Tibial artery (tissue), 4 donors: Measurements from ENCODE around the gene TPRG1L.
A peak's percentile ranks its signal among the peaks of the same experiment; 100 is the strongest.

Source experiments
- DNase-seq, 2 donors: peaks; one replicate each; pipeline ENCODE4 v3.0.0-alpha.2; 2019
- H3K27ac ChIP-seq, 2 donors: fragments of 200-600 bp; sonication (generic) in 1 of 2; 1 replicate in 1 of 2; 2 replicates in 1 of 2; pipeline ENCODE4 v1.5.1; 2018 to 2019; ENCODE audit warnings: mild to moderate bottlenecking in 1 of 2
- H3K27me3 ChIP-seq, 2 donors: fragments of 200-600 bp; sonication (generic) in 1 of 2; one replicate each; pipeline versions ENCODE4 v1.5.1 to v1.6.0; 2016 to 2019
- H3K36me3 ChIP-seq, 3 donors: fragments of 200-600 bp; sonication (generic) in 2 of 3; one replicate each; pipeline ENCODE4 v1.5.1; 2016 to 2019; ENCODE audit warnings: mild to moderate bottlenecking in 2 of 3
- H3K4me1 ChIP-seq, 4 donors: fragments of 200-600 bp; sonication (generic) in 2 of 4; 1 replicate in 3 of 4; 2 replicates in 1 of 4; pipeline ENCODE4 v1.5.1; 2016 to 2019
- H3K4me3 ChIP-seq, 2 donors: fragments of 200-600 bp; sonication (generic) in 1 of 2; 1 replicate in 1 of 2; 2 replicates in 1 of 2; pipeline ENCODE4 v1.5.1; 2018 to 2019; ENCODE audit warnings: mild to moderate bottlenecking in 2 of 2
- H3K9me3 ChIP-seq, 3 donors: fragments of 200-600 bp; sonication (generic) in 1 of 3; one replicate each; pipeline ENCODE4 v1.5.1; 2016 to 2019
- intact Hi-C: fragments of 100-400 bp; cut with DNase I; formaldehyde crosslinking; loops from one replicate; pipeline ENCODE4 v1.15.0; 2023; ENCODE audit warnings: low total_unique reads
- TF ChIP-seq, protein P1 (sequence below), 2 experiments: fragments of 200-600 bp in 1 of 2; fragments of 450-650 bp in 1 of 2; IDR thresholded peaks; one replicate each; pipeline ENCODE4 v1.5.1; 2017 to 2019; ENCODE audit warnings: antibody characterized with exemption in 2 of 2, mild to moderate bottlenecking in 1 of 2, moderate library complexity in 1 of 2

Gene TPRG1L

DNA sequence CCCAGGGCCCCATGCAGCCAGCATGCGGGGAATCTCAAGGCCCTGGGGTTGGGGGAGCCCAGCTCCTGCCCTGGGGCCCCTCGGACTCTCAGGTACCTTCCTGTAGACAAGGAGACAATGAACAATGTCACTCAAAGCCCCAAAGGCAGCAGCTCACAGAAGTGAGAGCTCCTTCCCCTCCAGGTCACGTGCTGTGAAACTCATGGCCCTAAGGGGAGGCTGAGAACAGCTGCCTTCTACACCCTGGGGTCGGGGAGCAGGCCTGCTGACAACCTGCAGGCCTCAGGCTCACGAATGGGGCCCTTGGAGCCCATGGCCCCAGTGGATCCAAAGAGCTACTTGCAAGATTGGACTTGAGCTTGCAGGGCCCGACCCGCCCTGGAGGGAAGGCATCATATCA lies 16.7 kb upstream of the TPRG1L start:
- no peak for DNase-seq
- peaks cover 0 to 91% of the 10 kb centered on the region in 2 donors for H3K27me3 ChIP-seq
- H3K9me3 ChIP-seq = no peaks in the 10 kb centered on the region
- intact Hi-C loops = no loop called here
- no peak overlapping the region for H3K27ac ChIP-seq
- no peak overlapping the region for H3K4me3 ChIP-seq
- H3K4me1 ChIP-seq = peaks cover 0 to 23% (median 17%) of the 10 kb centered on the region in 4 donors
- TF ChIP-seq, protein P1, sequence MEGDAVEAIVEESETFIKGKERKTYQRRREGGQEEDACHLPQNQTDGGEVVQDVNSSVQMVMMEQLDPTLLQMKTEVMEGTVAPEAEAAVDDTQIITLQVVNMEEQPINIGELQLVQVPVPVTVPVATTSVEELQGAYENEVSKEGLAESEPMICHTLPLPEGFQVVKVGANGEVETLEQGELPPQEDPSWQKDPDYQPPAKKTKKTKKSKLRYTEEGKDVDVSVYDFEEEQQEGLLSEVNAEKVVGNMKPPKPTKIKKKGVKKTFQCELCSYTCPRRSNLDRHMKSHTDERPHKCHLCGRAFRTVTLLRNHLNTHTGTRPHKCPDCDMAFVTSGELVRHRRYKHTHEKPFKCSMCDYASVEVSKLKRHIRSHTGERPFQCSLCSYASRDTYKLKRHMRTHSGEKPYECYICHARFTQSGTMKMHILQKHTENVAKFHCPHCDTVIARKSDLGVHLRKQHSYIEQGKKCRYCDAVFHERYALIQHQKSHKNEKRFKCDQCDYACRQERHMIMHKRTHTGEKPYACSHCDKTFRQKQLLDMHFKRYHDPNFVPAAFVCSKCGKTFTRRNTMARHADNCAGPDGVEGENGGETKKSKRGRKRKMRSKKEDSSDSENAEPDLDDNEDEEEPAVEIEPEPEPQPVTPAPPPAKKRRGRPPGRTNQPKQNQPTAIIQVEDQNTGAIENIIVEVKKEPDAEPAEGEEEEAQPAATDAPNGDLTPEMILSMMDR (IDR thresholded peaks at IDR 0.05) = no peak
- no peaks in the 10 kb centered on the region for H3K36me3 ChIP-seq

DNA sequence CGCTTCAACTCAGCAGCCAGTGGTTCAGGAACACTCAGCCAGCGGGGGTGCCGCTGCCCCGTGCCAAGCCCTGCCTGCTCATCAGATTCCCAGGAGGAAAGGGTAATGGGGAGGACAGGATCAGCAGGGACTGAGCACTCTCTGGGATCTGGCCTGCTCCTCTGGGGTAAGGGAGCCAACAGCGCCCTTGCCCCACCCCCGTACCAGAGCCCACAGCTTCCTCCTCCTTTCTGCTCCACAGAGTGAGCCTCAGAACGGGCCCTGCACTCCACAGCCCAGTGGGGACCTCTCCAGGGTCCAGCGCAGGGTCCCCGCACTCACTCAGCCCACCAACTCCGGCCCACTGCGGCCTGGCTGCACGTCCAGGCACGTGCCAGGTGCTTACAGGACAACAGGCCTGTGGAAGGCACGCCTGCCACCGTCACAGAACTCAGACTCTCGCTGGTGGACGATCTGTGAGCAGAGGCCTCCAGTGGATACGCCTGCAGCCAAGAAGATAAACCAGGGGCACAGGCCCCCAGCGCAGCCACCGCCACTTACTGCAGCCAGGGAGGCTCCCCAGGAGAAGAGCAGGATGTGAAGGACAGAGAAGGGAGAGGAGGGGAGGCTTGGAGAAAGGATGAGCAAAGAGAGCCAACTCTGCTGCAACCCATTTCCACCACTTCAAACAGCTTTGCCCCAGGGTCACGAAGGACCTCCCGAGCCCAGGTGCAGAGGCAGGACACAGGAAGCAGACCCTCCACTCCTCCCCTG lies 15.6 kb upstream of the TPRG1L start:
- Histone ChIP-seq H3K4me1 (peaks cover 0 to 23% (median 17%) of the 10 kb centered on the region in 4 donors), H3K36me3 (no peaks in the 10 kb centered on the region), H3K27ac (no peak overlapping the region), H3K9me3 (no peaks in the 10 kb centered on the region), H3K27me3 (peaks cover 0 to 83% of the 10 kb centered on the region in 2 donors), H3K4me3 (no peak overlapping the region)
- intact Hi-C loops = no loop called here
- DNase-seq = no peak
- TF ChIP-seq, protein P1 (IDR thresholded peaks at IDR 0.05) = no peak

DNA sequence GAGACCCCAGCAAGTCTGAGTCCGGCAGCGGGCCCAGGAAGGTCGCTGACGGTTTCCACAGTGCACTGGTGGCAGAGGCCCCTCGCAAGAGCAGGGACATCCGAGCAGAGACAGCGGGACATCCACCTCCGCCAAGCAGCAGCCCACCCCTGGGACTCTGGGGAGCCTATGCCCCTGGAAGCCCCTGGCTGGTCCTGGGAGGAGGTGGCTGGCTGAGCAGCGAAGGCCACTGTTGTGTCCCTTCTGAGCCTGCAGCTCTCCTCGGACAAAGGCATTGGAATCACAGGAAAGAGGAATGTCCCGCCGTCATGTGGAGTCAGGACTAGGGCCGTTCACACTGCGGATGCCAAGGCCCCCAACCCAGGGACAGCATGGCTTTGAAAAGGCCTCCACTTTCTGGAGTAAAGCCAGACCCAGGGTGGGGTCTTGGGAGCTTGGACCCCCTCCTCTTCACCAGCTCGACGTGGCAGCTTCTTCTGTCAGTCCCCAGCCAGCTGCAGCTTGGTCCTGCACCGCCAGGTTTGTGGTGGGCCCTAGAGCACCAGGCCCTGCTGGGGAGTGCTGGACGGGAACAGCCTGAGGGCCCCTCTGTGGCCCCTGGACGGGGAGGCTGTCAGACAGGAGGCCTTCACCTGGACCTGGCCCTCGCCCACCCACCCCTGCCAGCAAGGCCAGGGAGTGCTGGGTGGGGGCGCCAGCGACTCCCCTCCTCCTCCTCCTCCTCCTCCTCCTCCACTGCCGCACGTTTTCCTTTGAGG lies 14.9 kb upstream of the TPRG1L start:
- peaks cover 0 to 76% of the 10 kb centered on the region in 2 donors for H3K27me3 ChIP-seq
- H3K4me3 ChIP-seq = no peak overlapping the region
- intact Hi-C loops = no loop called here

DNA sequence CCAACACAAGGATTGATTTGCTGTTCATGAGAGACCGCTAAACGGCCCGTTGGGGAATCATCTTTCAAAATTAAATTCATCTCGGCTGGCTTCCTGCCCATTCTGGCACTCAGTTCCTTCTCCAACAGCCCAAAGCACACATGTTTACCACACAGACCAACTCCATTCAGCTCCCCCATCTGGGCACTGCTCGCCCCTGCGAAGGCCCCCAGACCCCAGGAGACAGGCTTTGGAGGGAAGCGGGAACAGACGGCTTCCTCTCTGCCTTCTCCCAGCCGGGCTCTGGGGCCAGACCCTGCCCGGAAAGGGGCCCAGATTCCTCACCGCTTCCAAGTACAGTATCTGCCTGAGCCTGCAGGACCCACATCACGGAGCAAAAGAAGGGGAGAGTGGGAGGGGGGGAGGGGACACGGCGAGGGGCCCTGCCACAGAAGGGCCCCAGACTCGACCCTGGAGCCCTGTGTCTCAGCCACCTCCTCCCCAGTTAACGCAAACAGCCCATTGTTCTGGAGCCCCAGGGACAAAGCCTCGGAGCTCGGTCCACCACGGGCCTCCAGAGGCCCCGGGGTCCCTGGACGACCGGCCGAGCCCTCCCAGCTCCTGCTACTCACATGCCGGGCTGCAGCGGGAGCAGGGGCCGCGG lies 14.2 kb upstream of the TPRG1L start:
- no peaks in the 10 kb centered on the region for H3K9me3 ChIP-seq
- intact Hi-C loops = no loop called here
- peaks cover 0 to 23% (median 17%) of the 10 kb centered on the region in 4 donors for H3K4me1 ChIP-seq
- no peaks in the 10 kb centered on the region for H3K36me3 ChIP-seq
- DNase-seq = no peak
- no peak overlapping the region for H3K27ac ChIP-seq
- H3K27me3 ChIP-seq = peaks cover 0 to 76% of the 10 kb centered on the region in 2 donors
- TF ChIP-seq, protein P1 (IDR thresholded peaks at IDR 0.05) = no peak
- peak overlapping the region; percentile 19 to 42 for H3K4me3 ChIP-seq

More for the DNA sequence above, 14.9 kb upstream of the TPRG1L start:
- H3K27ac ChIP-seq = no peak overlapping the region
- H3K36me3 ChIP-seq = no peaks in the 10 kb centered on the region
- TF ChIP-seq, protein P1 (IDR thresholded peaks at IDR 0.05) = no peak
- DNase-seq = no peak
- no peaks in the 10 kb centered on the region for H3K9me3 ChIP-seq
- H3K4me1 ChIP-seq = peaks cover 0 to 23% (median 17%) of the 10 kb centered on the region in 4 donors

DNA sequence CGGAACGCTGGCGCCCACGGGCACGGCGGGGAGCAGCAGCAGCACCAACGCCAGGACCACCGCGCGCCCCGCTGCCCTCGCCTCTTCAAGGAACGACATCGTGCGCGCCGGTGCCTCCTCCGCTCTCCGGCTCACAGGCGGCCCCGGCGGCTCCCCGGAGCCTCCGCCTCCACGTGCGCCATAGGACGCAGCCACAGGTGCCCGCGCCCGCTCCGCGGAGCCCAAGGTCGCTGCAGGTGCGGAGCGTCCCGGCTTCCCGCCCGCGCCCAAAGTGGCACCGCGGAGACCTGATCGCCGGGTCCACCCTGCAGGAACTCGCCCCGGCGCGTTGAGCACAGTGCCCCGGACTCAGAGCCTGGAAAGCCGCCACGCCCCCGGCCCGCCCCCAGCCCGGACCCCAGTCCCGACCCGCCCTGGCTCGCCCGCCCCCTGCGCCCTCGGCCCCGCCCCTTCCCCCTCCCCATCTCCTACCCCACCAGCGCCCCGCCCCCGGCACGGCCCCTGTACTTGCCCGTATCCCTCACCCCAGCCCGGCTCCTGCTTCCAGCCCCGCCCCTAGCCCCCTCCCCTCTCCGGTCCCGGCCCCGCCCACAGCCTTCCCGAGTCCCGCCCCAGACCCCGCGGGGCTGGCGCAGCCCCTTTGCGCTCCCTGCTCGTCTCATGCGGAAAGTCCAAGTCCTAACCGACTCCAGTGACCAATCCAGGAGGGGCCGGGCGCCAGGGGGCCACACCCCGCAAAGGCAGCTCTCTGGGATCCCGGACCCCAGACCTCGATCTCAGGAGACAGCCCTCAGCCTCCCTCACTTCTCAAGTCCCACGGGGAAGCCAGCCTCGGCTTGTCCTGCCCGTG lies 13.4 kb upstream of the TPRG1L start, which contains the start of gene MEGF6:
TSS of gene MEGF6 (minus strand) at position 339 of the 850 bp plus-strand sequence. CDS start at position 99, 240 bp downstream.
- Histone ChIP-seq H3K27me3 (peaks cover 0 to 77% of the 10 kb centered on the region in 2 donors), H3K9me3 (no peaks in the 10 kb centered on the region), H3K27ac (no peak within 1 kb of the TSS), H3K4me1 (peaks cover 0 to 23% (median 17%) of the 10 kb centered on the region in 4 donors), H3K4me3 (peak within 1 kb of the TSS; percentile 19 to 42), H3K36me3 (no peaks in the 10 kb centered on the region)
- TF ChIP-seq, protein P1 (IDR thresholded peaks at IDR 0.05) = no peak
- no peak for DNase-seq
- intact Hi-C loops = no loop called here
